GM18520 (cell line): ENCODE data around the gene PPT2.
A peak's percentile ranks its signal among the peaks of the same experiment; 100 is the strongest.
"Not testable (repeated sequence)": the region's sequence is repeated elsewhere in the genome, so short reads cannot be mapped to it uniquely, and the experiment has no call there.

Experiments
- ATAC-seq: cut with Tn5 transposase; IDR thresholded peaks from one replicate; pipeline ENCODE4 v1.9.1; 2021; ENCODE audit not compliant: unreplicated experiment

PPT2 gene

GRCh38 chr6:32175711-32176475 lies 22.0 kb downstream of the PPT2 start, which contains the start of gene AGPAT1:
TSS of gene AGPAT1 (minus strand) at chr6:32176084. CDS start at chr6:32171496, 4,588 bp downstream.
- ATAC-seq, result peak; percentile 26

- no peak for ATAC-seq
These were observed 22.7 kb downstream of the PPT2 start for GRCh38 chr6:32176476-32177182.

DNA sequence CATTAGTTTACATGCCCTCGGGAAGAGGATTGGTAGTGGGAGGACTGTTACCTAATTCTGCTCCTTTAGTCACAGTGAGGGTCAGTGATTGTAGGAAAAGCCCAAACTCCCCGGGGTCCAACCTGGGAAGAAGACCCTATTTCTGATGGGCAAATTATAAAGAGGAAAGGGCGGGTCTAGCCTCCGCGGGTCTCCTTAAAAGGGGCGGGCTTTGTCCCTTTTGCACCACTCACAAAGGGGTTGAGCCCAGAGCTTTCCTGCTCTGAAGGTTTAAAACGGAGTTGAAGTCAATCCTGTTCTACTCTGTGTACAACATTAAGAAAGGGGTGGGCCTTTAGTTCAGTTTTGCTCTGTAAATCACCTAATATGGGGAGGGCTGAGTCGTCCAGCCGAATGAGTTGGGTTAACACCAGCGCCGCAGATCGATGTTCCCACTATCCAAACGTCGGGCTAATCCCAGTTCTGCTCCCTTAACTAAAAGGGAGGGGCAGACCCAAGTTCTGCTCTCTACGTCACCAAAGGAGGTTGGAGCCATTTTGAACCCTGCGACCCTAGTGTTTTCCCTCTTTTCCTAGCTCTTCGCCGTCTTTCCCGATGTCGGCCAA lies 23.3 kb downstream of the PPT2 start:
- peak; percentile 0 for ATAC-seq

- peak; percentile 82 for ATAC-seq
These were observed 24.0 kb downstream of the PPT2 start, which contains the start of gene RNF5 for GRCh38 chr6:32177788-32178546. TSS of gene RNF5 (plus strand) at chr6:32178405. CDS start at chr6:32178512, 107 bp downstream.

DNA sequence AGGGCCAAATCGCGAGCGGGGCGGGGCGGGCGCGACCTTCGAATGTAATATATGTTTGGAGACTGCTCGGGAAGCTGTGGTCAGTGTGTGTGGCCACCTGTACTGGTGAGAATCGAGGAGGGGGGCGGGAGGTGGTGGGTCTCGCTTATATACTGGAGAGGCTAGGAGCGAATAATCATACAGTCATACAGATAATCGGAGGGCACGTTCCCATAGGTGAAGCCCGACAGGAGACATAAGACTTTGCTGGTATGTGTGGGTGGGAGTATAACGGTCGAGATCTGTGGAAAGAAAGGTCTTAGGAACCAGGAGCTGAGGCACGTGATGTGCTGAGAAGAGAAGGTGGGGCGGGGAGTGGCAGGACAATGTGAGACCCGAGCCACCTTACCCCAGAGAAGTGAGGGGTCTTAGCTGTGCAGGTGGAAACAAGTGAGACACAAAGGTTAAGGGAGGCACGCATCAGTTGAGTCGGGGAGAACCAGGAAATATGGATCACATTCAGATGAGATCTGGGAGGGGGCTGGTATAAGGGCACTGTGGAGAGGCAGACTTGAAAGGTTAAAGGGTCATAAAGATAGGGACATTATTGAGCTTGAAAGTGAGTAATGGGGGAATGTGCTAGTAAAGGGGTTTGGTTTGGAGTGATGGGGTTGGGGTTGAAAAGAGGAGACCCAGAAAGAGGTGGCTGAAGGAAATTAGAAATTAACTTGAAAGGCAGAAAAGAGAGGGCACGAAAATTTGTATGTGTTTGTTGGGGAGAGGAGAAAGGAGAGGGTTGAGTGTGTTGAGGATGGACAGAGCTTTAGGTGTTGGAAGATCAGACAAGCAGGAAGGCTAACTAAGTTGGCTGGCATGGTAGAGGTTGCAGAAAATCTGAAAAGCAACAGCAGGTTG lies 24.9 kb downstream of the PPT2 start:
- ATAC-seq, result no peak

- ATAC-seq, result no peak
These were observed 25.9 kb downstream of the PPT2 start for GRCh38 chr6:32179766-32180405.

GRCh38 chr6:32181148-32181702 lies 27.3 kb downstream of the PPT2 start:
- ATAC-seq, result no peak

- no peak for ATAC-seq
These were observed 28.1 kb downstream of the PPT2 start for GRCh38 chr6:32181915-32182529.

DNA sequence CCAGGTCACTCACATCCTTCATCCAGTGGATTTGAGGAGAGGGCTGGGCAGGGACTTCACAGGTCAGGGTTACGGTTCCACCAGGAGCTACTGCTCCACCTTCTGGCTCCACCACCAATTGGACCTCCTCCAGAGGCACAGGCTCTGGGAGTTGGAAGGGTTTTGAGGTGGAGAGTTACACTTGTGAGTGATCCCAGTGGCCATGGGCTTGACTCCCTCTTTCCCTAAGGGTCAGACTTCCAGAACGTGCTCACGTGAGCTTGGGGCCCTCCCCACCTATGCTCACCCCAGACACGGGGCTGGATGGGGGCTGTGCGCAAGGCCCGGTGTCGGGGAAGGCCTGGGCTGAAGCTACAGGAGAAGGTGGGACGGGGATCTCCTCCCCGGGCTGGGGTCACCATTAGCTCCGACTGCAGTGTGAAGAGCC lies 28.6 kb downstream of the PPT2 start:
- no peak for ATAC-seq

DNA sequence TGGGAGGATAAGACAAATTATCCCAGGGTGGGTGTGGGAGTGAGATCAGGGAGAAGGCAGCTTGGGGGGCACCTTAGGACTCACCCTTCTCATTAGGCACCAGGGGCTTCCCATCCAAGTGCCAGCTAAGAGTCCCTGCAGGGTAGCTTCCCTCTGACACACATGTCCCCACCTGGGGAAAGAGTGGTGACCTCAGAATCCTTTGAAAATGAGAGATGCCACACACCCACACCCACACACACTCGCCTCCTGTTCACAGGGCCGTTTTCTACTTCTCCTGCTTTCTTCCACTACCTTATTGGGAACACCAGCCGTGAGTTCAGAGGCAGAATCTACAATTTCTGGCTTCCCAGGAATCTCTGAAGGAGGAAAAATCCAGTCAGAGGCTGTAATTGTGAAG lies 29.1 kb downstream of the PPT2 start:
- no peak for ATAC-seq

GRCh38 chr6:32183483-32184083 lies 29.6 kb downstream of the PPT2 start:
- ATAC-seq, result no peak

DNA sequence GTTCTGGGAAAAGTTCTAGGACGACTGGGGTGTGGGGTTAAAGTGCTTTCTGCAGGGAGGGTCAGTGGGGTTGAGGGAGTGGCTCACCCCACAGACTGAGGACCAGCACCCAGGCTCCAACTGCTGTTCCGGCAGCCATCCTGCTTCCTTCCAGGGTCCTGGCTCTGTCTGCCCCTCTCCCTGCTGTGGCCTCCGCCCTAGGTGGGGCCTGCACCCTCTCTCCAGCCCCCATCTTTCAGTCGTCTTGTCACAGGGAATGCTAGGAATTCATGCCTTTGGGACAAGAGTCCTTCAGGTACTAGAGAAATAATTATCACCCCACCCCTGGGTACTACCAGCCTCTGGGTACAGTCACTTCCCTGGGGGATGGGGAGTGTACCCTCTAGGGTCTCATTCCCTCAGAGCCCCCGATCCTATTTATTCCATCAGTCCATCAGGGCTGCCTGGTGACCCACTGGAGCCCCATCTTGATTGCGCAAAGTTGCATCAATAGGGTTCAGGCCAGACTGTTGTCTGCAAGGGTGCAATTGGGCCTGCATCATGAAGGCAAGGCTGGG lies 30.2 kb downstream of the PPT2 start, which contains the start of gene AGER:
AGER (minus strand) TSS at position 170 of the 557 bp plus-strand sequence; CDS start at position 139, 31 bp downstream.
- no peak for ATAC-seq

GRCh38 chr6:32185681-32186131 lies 31.8 kb downstream of the PPT2 start:
- ATAC-seq, result not testable (repeated sequence)

- not testable (repeated sequence) for ATAC-seq
These were observed 32.4 kb downstream of the PPT2 start for GRCh38 chr6:32186151-32186840.

DNA sequence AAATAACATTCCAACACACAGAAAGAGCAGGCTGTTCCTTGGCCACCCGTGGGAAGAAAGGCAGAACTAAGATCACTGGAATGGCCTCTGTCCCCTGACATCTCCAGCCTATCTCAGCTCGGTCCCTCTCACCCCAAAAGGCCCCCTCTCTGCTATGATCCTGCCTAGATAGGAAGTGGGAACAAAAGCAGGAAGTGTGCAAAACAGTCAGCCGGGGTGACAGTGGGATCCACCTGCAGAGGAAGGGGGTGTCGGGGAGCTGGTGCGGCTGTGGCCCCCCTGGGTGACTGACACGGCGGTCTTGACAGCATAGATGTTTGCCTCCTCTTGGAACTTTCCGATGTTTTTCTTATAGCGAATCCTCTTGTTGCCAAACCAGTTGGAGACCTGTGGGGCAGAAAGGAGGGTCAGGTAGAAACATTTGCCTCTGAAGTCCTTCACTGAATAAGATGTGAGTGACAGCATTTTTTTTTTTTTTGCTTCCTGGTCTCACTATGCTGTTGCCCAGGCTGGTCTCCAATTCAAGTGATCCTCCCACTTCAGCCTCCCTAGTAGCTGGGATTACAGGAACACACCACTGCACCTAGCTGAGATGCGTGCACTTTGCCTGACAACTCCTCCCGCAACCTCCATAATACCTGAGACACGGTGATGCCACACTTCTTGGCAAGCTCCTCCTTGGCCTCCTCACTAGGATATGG lies 33.2 kb downstream of the PPT2 start:
- no peak for ATAC-seq

DNA sequence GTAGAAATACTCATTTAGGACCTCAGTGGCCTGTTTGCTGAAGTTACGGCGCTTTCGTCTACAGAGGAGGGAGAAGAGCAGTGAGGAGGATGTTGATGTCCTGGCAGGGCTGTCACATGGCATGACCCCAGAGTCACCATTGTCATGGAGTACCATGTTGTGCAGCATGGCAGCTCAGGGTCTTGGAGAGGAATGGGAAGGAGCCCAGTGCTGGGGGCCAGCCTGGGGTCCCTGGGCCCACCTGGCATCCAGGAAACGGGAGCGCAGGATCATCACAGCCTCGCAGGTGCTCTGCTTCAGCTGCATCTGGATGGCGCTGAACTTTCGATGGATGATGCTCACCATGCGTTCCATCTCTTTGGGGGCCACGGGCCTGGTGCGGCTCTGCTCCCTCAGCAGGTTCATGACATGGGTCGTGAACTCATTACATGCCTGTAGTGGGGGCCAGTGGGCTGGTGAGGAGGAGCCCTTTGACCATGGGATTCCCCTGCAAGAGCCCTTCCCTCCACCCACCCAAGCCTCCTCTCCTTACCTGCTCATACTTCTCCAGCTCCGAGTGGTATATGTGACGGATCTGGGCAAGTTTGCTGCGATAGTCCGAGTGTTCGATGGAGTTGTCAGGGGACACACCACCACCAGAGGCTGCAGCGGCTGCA lies 33.9 kb downstream of the PPT2 start:
- ATAC-seq, result not testable (repeated sequence)
